Parathyroid adenoma (tissue), 2 donors: ENCODE measurements around the gene POU2F3.
A peak's percentile ranks its signal among the peaks of the same experiment; 100 is the strongest.
"Not testable (repeated sequence)": the region's sequence is repeated elsewhere in the genome, so short reads cannot be mapped to it uniquely, and the experiment has no call there.

ENCODE experiments used
- H2AFZ ChIP-seq: fragments of 300-600 bp; sonication (generic); one replicate; pipeline ENCODE4 v1.7.0; 2017; ENCODE audit warnings: antibody characterized with exemption, mild to moderate bottlenecking
- H3K27ac ChIP-seq: fragments of 300-600 bp; sonication (generic); one replicate; pipeline ENCODE4 v1.7.0; 2017
- H3K27me3 ChIP-seq: fragments of 300-600 bp; sonication (generic); one replicate; pipeline ENCODE4 v1.7.0; 2017; ENCODE audit warnings: low read length; ENCODE audit not compliant: control insufficient read depth, insufficient read depth
- H3K36me3 ChIP-seq: fragments of 300-600 bp; sonication (generic); one replicate; pipeline ENCODE4 v1.7.0; 2017; ENCODE audit warnings: low read length; ENCODE audit not compliant: control insufficient read depth, insufficient read depth
- H3K4me1 ChIP-seq: fragments of 300-600 bp; sonication (generic); one replicate; pipeline ENCODE4 v1.7.0; 2017; ENCODE audit warnings: control low read depth
- H3K4me2 ChIP-seq: fragments of 300-600 bp; sonication (generic); one replicate; pipeline ENCODE4 v1.7.0; 2017; ENCODE audit warnings: low read length
- H3K4me3 ChIP-seq: fragments of 300-600 bp; sonication (generic); one replicate; pipeline ENCODE4 v1.7.0; 2017; ENCODE audit warnings: low read depth, low read length
- H3K79me2 ChIP-seq: fragments of 300-600 bp; sonication (generic); one replicate; pipeline ENCODE4 v1.7.0; 2017; ENCODE audit warnings: control low read depth
- H3K9ac ChIP-seq: fragments of 300-600 bp; sonication (generic); one replicate; pipeline ENCODE4 v1.7.0; 2017; ENCODE audit warnings: mild to moderate bottlenecking
- H3K9me3 ChIP-seq: fragments of 300-600 bp; sonication (generic); one replicate; pipeline ENCODE4 v1.7.0; 2017; ENCODE audit warnings: low read length; ENCODE audit not compliant: control insufficient read depth
- CTCF ChIP-seq: fragments of 300-600 bp; sonication (generic); IDR thresholded peaks from one replicate; pipeline ENCODE4 v1.7.0; 2017; ENCODE audit warnings: antibody characterized with exemption, mild to moderate bottlenecking
- donor health status: primary hyperparathyroidism.

Gene POU2F3

GRCh38 chr11:120273432-120273831, 33.5 kb downstream of the POU2F3 start:
- no peak for TF ChIP-seq CTCF
- Histone ChIP-seq H3K27ac (peak overlapping the region; percentile 62), H3K9me3 (no peaks in the 10 kb centered on the region), H3K4me2 (no peak overlapping the region), H3K9ac (no peak overlapping the region), H3K79me2 (no peaks in the 10 kb centered on the region), H3K36me3 (no peaks in the 10 kb centered on the region), H3K27me3 (no peaks in the 10 kb centered on the region), H3K4me1 (peaks cover 22% of the 10 kb centered on the region), H2AFZ (no peak overlapping the region), H3K4me3 (no peak overlapping the region)

GRCh38 chr11:120273956-120274355, 34.0 kb downstream of the POU2F3 start:
- H3K9ac ChIP-seq: not testable (repeated sequence)

GRCh38 chr11:120279502-120279901, 39.6 kb downstream of the POU2F3 start:
- no peaks in the 10 kb centered on the region for H3K36me3 ChIP-seq
- no peak overlapping the region for H2AFZ ChIP-seq
- peaks cover 51% of the 10 kb centered on the region for H3K4me1 ChIP-seq
- H3K79me2 ChIP-seq: no peaks in the 10 kb centered on the region
- H3K27ac ChIP-seq: peak overlapping the region; percentile 99
- no peak overlapping the region for H3K9ac ChIP-seq
- TF ChIP-seq CTCF: no peak
- no peaks in the 10 kb centered on the region for H3K27me3 ChIP-seq
- no peak overlapping the region for H3K4me3 ChIP-seq
- no peaks in the 10 kb centered on the region for H3K9me3 ChIP-seq
- no peak overlapping the region for H3K4me2 ChIP-seq

More at GRCh38 chr11:120273956-120274355, 34.0 kb downstream of the POU2F3 start:
- not testable (repeated sequence) for H3K4me2 ChIP-seq, H3K4me3 ChIP-seq, H3K27me3 ChIP-seq, H2AFZ ChIP-seq, H3K9me3 ChIP-seq, H3K36me3 ChIP-seq, H3K79me2 ChIP-seq
- peak overlapping the region; percentile 62 for H3K27ac ChIP-seq
- peaks cover 24% of the 10 kb centered on the region for H3K4me1 ChIP-seq

GRCh38 chr11:120280600-120281051, 40.7 kb downstream of the POU2F3 start:
- Histone ChIP-seq H3K4me3 (no peak overlapping the region), H3K9ac (no peak overlapping the region), H3K4me2 (no peak overlapping the region), H3K36me3 (no peaks in the 10 kb centered on the region), H2AFZ (no peak overlapping the region), H3K79me2 (no peaks in the 10 kb centered on the region), H3K9me3 (no peaks in the 10 kb centered on the region), H3K4me1 (peaks cover 50% of the 10 kb centered on the region), H3K27ac (peak overlapping the region; percentile 99), H3K27me3 (no peaks in the 10 kb centered on the region)
- no peak for TF ChIP-seq CTCF

GRCh38 chr11:120281143-120281795, 41.3 kb downstream of the POU2F3 start:
- H3K27me3 ChIP-seq: no peaks in the 10 kb centered on the region
- no peak for TF ChIP-seq CTCF
- peaks cover 50% of the 10 kb centered on the region for H3K4me1 ChIP-seq
- no peaks in the 10 kb centered on the region for H3K79me2 ChIP-seq
- no peak overlapping the region for H2AFZ ChIP-seq
- H3K9ac ChIP-seq: no peak overlapping the region
- H3K36me3 ChIP-seq: no peaks in the 10 kb centered on the region
- no peaks in the 10 kb centered on the region for H3K9me3 ChIP-seq
- no peak overlapping the region for H3K4me3 ChIP-seq
- peak overlapping the region; percentile 99 for H3K27ac ChIP-seq
- H3K4me2 ChIP-seq: peak overlapping the region; percentile 42
